Left ventricle myocardium inferior (tissue), 1 donor: Measurements from ENCODE around the gene ARHGAP26. TPM values are rescaled to one million over a fixed set of nuclear protein-coding genes. Genes with fewer than 3 reads are reported as not detected.
"Not testable (repeated sequence)": the region's sequence is repeated elsewhere in the genome, so short reads cannot be mapped to it uniquely, and the experiment has no call there.

Source experiments
- DNase-seq: peaks from one replicate; pipeline ENCODE4 v3.0.0-alpha.2; 2020
- H3K27ac ChIP-seq: fragments of 200-600 bp; replicated peaks from 2 replicates; pipeline ENCODE4 v1.8.0; 2021
- H3K27me3 ChIP-seq: fragments of 200-600 bp; 2 replicates; pipeline ENCODE4 v1.8.0; 2021; ENCODE audit warnings: low read depth
- H3K36me3 ChIP-seq: fragments of 200-600 bp; 2 replicates; pipeline ENCODE4 v1.8.0; 2021
- H3K4me1 ChIP-seq: fragments of 200-600 bp; 2 replicates; pipeline ENCODE4 v1.8.0; 2021
- H3K4me3 ChIP-seq: fragments of 200-600 bp; 2 replicates; pipeline ENCODE4 v1.8.0; 2021; ENCODE audit warnings: mild to moderate bottlenecking, moderate library complexity
- H3K9me3 ChIP-seq: fragments of 200-600 bp; replicated peaks from 2 replicates; pipeline ENCODE4 v1.8.0; 2021
- intact Hi-C: fragments of 100-400 bp; cut with micrococcal nuclease; formaldehyde crosslinking; loops from one replicate; pipeline ENCODE4 v1.11.0; 2022
- total RNA-seq: library from RNA; stranded (reverse); fragmentation: NEBNext Ultra II Directional; extraction: Animal tissue kit (Norgen Biotek cat#: 25700); gene quantifications from one replicate; pipeline ENCODE4 v1.2.1, GENCODE V29; 2021
- TF ChIP-seq, protein P1 (sequence below): fragments of 200-600 bp; IDR thresholded peaks from 2 replicates; pipeline ENCODE4 v1.8.0; 2021; ENCODE audit warnings: antibody characterized with exemption, mild to moderate bottlenecking, borderline replicate concordance
- donor health status: DM: no; HTN: yes; CAD: no; lungs with severe emphysema.

ARHGAP26 gene
- total RNA-seq, 1 donor from 2014 or later = 35.7 TPM

DNA sequence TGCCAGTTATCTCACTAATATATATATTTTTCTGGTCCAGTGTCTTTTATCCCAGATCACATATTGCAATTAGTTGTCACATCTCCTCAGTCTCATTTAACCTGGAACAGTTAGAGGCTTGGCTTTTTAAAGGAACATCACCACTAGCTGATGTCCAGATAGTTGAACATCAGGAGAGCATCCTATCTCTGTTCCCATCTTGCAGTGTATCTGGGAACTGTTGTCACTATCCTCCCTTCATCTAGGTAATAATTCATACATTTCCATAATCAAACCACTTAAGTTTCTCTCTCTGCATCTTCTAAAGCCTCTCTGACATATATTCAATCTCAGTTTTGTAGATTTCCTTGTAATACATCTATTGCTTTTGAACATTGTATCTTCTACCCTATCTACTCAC is 175.7 kb downstream of the ARHGAP26 start:
- H3K36me3 ChIP-seq = no peaks in the 10 kb centered on the region
- peaks cover 63% of the 10 kb centered on the region for H3K4me1 ChIP-seq
- no peak overlapping the region for H3K4me3 ChIP-seq
- intact Hi-C loops = no loop called here
- TF ChIP-seq, protein P1, sequence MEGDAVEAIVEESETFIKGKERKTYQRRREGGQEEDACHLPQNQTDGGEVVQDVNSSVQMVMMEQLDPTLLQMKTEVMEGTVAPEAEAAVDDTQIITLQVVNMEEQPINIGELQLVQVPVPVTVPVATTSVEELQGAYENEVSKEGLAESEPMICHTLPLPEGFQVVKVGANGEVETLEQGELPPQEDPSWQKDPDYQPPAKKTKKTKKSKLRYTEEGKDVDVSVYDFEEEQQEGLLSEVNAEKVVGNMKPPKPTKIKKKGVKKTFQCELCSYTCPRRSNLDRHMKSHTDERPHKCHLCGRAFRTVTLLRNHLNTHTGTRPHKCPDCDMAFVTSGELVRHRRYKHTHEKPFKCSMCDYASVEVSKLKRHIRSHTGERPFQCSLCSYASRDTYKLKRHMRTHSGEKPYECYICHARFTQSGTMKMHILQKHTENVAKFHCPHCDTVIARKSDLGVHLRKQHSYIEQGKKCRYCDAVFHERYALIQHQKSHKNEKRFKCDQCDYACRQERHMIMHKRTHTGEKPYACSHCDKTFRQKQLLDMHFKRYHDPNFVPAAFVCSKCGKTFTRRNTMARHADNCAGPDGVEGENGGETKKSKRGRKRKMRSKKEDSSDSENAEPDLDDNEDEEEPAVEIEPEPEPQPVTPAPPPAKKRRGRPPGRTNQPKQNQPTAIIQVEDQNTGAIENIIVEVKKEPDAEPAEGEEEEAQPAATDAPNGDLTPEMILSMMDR = no peak
- no peaks in the 10 kb centered on the region for H3K27me3 ChIP-seq
- no peak overlapping the region for H3K27ac ChIP-seq
- no peaks in the 10 kb centered on the region for H3K9me3 ChIP-seq
- no peak for DNase-seq

DNA sequence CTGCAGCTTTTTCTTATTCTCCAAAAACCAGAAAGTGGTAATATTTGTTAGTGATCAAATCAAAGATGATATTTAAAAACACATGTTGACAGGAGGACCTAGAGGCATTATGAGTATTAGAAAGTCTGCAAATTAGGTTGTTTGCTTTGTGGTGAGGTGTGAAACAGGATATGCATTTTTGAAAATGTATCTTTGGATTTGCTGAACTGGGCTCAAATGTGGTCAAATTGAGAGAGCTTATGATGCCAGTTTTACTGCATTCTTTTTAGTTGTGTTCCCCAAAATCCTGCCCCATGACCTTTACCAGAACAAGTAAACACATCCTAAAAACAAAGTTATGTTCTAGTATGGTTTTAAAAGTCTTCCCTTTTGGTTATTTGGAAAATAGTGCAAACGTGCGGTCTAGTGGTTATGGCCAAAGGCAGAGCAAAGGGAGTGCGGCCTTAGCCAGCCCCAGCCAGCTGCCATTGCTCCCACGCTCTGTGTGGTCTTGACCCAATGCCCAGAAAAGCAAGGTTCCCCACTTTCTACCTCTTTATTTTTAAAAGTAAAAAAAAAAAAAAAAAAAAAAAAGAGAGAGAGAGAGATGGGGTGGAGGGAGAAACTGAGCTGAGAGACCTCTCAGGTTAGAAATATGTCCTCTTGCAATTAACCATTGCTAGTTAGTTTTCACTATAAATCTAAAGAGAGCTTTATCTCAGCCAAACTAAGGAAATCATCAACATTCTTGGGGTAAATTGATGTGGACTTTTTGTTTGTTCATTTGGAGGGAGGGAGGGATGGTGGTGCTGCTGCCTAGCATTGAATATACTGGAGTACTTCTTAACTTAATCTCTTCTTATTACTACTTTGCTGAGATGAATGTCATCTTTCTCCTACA is 176.6 kb downstream of the ARHGAP26 start:
- no peaks in the 10 kb centered on the region for H3K9me3 ChIP-seq
- TF ChIP-seq, protein P1 = no peak
- H3K27ac ChIP-seq = peak overlapping the region; percentile 7
- intact Hi-C loops = no loop called here
- peaks cover 56% of the 10 kb centered on the region for H3K4me1 ChIP-seq
- no peak for DNase-seq
- H3K36me3 ChIP-seq = no peaks in the 10 kb centered on the region
- H3K4me3 ChIP-seq = no peak overlapping the region
- no peaks in the 10 kb centered on the region for H3K27me3 ChIP-seq

DNA sequence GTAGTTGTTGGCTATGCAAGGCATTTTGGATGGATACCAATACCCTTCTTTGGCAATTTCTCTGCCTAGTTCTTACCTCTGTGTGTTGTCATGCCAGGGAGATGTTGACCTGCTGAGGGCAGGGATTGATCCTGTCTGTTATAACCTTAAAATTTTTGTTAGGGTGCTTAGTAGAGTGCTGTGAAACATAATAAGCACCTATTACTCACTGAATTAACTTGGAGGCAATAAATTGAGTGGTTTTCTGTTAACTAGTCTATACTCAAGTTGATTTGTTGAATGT is 177.2 kb downstream of the ARHGAP26 start:
- H3K4me3 ChIP-seq = no peak overlapping the region
- DNase-seq = no peak
- no peaks in the 10 kb centered on the region for H3K9me3 ChIP-seq
- H3K27me3 ChIP-seq = no peaks in the 10 kb centered on the region
- TF ChIP-seq, protein P1 = no peak
- no peaks in the 10 kb centered on the region for H3K36me3 ChIP-seq
- intact Hi-C loops = no loop called here
- peaks cover 52% of the 10 kb centered on the region for H3K4me1 ChIP-seq
- peak overlapping the region; percentile 7 for H3K27ac ChIP-seq

DNA sequence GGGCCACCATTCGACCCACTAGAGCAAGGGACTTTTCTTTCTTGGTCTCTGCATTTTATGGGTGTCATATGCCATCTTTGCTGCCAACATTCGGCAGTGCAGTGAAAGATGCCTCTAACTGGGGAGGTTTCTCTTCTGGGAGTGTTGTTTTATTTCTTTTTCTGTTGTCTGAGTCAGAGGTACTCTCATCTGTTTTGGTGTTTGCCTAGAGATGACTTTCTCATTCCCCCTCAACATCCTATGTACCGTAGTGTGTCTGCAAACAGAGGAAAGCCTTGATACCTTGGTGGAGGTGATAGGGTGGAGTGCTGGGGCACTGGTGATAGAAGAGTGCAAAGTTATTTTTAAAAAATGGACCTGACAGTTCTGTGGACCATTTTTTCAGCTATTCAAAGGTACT is 182.1 kb downstream of the ARHGAP26 start:
- H3K4me3 ChIP-seq = no peak overlapping the region
- H3K9me3 ChIP-seq = no peaks in the 10 kb centered on the region
- H3K27ac ChIP-seq = no peak overlapping the region
- H3K27me3 ChIP-seq = no peaks in the 10 kb centered on the region
- intact Hi-C loops = no loop called here
- H3K36me3 ChIP-seq = no peaks in the 10 kb centered on the region
- H3K4me1 ChIP-seq = peaks cover 65% of the 10 kb centered on the region
- TF ChIP-seq, protein P1 = no peak
- no peak for DNase-seq

DNA sequence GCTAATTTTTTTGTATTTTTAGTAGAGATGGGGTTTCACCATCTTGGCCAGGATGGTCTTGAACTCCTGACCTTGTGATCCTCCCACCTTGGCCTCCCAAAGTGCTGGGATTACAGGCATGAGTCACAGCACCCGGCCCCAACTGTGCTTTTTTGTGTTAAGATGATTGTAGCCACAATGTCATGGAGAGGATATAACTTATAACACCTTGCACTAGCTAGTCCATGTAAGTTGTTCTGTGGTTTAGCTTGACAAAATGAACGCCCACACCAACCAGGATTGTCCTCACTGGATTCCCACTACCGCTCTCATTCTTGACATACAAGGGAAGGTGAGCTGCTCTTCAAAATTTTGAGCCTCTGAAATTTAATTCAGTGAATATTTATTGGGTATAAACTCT is 182.7 kb downstream of the ARHGAP26 start:
- H3K4me3 ChIP-seq, H3K9me3 ChIP-seq, intact Hi-C loops, H3K27me3 ChIP-seq, DNase-seq, H3K36me3 ChIP-seq: not testable (repeated sequence)
- peak overlapping the region; percentile 73 for H3K27ac ChIP-seq
- peaks cover 65% of the 10 kb centered on the region for H3K4me1 ChIP-seq

DNA sequence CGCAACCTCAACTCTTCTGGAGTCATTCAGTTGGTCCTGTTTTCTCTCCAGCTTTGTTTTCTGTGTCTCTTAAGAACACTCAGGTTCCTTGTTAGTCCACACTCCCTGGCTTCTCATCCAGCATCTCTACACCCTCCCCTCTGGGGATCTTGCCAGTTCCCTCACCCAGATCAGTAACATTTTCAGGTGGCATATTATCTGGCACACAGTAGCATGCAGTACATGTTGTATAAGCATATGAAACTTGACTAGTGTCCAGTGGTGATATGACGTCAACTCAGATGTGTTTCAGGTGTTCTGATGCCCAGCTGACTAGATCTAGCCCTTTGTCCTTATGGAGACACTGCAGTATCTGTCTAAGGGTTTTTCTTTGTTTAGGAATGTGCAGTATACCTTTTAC is 184.3 kb downstream of the ARHGAP26 start:
- DNase-seq = no peak
- Histone ChIP-seq H3K4me3 (no peak overlapping the region), H3K4me1 (peaks cover 77% of the 10 kb centered on the region), H3K9me3 (no peaks in the 10 kb centered on the region), H3K27ac (peak overlapping the region; percentile 73), H3K27me3 (no peaks in the 10 kb centered on the region), H3K36me3 (no peaks in the 10 kb centered on the region)
- TF ChIP-seq, protein P1 = no peak
- intact Hi-C loops = no loop called here
